Caco-2 (cell line): ENCODE measurements around the gene HIRIP3. TPM values are rescaled to one million over a fixed set of nuclear protein-coding genes. Genes with fewer than 3 reads are reported as not detected.

ENCODE experiments used
- BruUV-seq: library from RNA; stranded (reverse); fragments of 400-500 nt; replicated peaks from 2 replicates; lab custom pipeline; 2021; lab: Mats Ljungman, UMichigan
- CTCF ChIA-PET: fragments of 300-600 bp; sonication (Branson Sonifier 250); formaldehyde crosslinking; loops from one replicate; lab custom pipeline; 2022; ENCODE audit warnings: antibody characterized with exemption; lab: Charles Lee
- POLR2A ChIA-PET: fragments of 300-600 bp; sonication (Branson Sonifier 250); formaldehyde crosslinking; loops from one replicate; lab custom pipeline; 2022; ENCODE audit warnings: antibody characterized with exemption; lab: Charles Lee
- DNase-seq, 2 experiments: peaks; one replicate each; pipeline versions ENCODE4 v3.0.0 to v3.0.0-alpha.2; 2020 to 2022
- H3K27me3 ChIP-seq: replicated peaks from 2 replicates; pipeline ENCODE4 v1.6.0; 2011; ENCODE audit warnings: low read length; ENCODE audit not compliant: control insufficient read depth, insufficient read depth
- H3K36me3 ChIP-seq: 2 replicates; pipeline ENCODE4 v1.5.1; 2011; ENCODE audit warnings: low read length; ENCODE audit not compliant: control insufficient read depth, insufficient read depth
- H3K4me1 ChIP-seq: fragments of 250-450 bp; sonication (Bioruptor Pico); 2 replicates; pipeline ENCODE4 v1.5.1; 2020; ENCODE audit warnings: mild to moderate bottlenecking
- H3K4me3 ChIP-seq: 2 replicates; pipeline ENCODE4 v1.5.1; 2011; ENCODE audit warnings: low read depth, mild to moderate bottlenecking, control low read depth, low read length
- H3K9me3 ChIP-seq: fragments of 250-450 bp; sonication (Bioruptor Pico); 2 replicates; pipeline ENCODE4 v1.5.1; 2020; ENCODE audit warnings: mild to moderate bottlenecking, moderate library complexity
- H3K27ac Mint-ChIP-seq: one replicate; pipeline ENCODE4 v1.8.0; 2022; ENCODE audit warnings: mixed read lengths; ENCODE audit not compliant: unreplicated experiment
- H3K27me3 Mint-ChIP-seq: one replicate; pipeline ENCODE4 v1.8.0; 2022; ENCODE audit warnings: mixed read lengths; ENCODE audit not compliant: insufficient read depth, unreplicated experiment
- H3K36me3 Mint-ChIP-seq: one replicate; pipeline ENCODE4 v1.8.0; 2022; ENCODE audit warnings: mild to moderate bottlenecking, mixed read lengths; ENCODE audit not compliant: insufficient read depth, unreplicated experiment
- H3K4me1 Mint-ChIP-seq: one replicate; pipeline ENCODE4 v1.8.0; 2022; ENCODE audit warnings: low read depth, mixed read lengths; ENCODE audit not compliant: unreplicated experiment
- H3K4me3 Mint-ChIP-seq: one replicate; pipeline ENCODE4 v1.8.0; 2022; ENCODE audit warnings: mild to moderate bottlenecking, moderate library complexity, mixed read lengths; ENCODE audit not compliant: unreplicated experiment
- H3K9me3 Mint-ChIP-seq: one replicate; pipeline ENCODE4 v1.8.0; 2022; ENCODE audit warnings: mixed read lengths; ENCODE audit not compliant: unreplicated experiment
- intact Hi-C: fragments of 100-400 bp; cut with micrococcal nuclease; formaldehyde crosslinking; loops from one replicate; pipeline ENCODE4 v1.10.0; 2022; ENCODE audit not compliant: unreplicated experiment
- total RNA-seq: library from RNA; stranded (reverse); gene quantifications from 2 replicates; pipeline ENCODE4 v1.2.3, GENCODE V29; 2022
- TF ChIP-seq, protein P1 (sequence below), 2 experiments: fragments of 200-600 bp in 1 of 2; IDR thresholded peaks; 1 replicate in 1 of 2; 2 replicates in 1 of 2; pipeline versions ENCODE4 v1.5.1 to v1.8.0; 2011 to 2022; ENCODE audit warnings: antibody characterized with exemption in 1 of 2, control low read depth in 1 of 2, inconsistent platforms in 1 of 2, low read depth in 1 of 2, low read length in 1 of 2, mild to moderate bottlenecking in 1 of 2, moderate library complexity in 1 of 2; ENCODE audit not compliant: insufficient read depth in 1 of 2, severe bottlenecking in 1 of 2, unreplicated experiment in 1 of 2

HIRIP3 gene
- total RNA-seq, 1 experiment from 2014 or later: 23.3 TPM

DNA sequence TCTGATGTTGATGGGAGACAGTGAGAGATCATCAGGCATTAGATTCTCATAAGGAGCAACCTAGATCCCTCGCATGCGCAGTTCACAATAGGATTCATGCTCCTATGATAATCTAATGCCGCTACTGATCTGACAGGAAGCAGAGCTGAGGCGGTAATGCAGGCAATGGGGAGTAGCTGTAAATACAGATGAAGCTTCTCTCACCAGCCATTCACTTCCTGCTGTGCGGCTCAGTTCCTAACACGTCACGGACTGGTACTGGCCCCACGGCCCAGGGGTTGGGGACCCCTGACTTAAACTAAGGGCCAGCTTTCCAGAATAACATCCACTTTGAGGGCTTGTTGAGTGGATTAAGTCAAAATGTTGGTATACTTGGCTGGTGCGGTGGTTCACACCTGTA lies 36.1 kb downstream of the HIRIP3 start:
- BruUV-seq: no TSS peak
- H3K27me3 Mint-ChIP-seq: no peaks in the 10 kb centered on the region
- H3K9me3 Mint-ChIP-seq: no peaks in the 10 kb centered on the region
- DNase-seq: no peak
- no peaks in the 10 kb centered on the region for H3K9me3 ChIP-seq
- CTCF ChIA-PET: no interaction called here
- peaks cover 5% of the 10 kb centered on the region for H3K36me3 Mint-ChIP-seq
- no peaks in the 10 kb centered on the region for H3K27me3 ChIP-seq
- H3K36me3 ChIP-seq: no peaks in the 10 kb centered on the region
- H3K27ac Mint-ChIP-seq: no peak overlapping the region
- no peaks in the 10 kb centered on the region for H3K4me1 ChIP-seq
- H3K4me3 ChIP-seq: no peak overlapping the region
- TF ChIP-seq, protein P1, sequence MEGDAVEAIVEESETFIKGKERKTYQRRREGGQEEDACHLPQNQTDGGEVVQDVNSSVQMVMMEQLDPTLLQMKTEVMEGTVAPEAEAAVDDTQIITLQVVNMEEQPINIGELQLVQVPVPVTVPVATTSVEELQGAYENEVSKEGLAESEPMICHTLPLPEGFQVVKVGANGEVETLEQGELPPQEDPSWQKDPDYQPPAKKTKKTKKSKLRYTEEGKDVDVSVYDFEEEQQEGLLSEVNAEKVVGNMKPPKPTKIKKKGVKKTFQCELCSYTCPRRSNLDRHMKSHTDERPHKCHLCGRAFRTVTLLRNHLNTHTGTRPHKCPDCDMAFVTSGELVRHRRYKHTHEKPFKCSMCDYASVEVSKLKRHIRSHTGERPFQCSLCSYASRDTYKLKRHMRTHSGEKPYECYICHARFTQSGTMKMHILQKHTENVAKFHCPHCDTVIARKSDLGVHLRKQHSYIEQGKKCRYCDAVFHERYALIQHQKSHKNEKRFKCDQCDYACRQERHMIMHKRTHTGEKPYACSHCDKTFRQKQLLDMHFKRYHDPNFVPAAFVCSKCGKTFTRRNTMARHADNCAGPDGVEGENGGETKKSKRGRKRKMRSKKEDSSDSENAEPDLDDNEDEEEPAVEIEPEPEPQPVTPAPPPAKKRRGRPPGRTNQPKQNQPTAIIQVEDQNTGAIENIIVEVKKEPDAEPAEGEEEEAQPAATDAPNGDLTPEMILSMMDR (IDR thresholded peaks at IDR 0.05; ENCODE audit: insufficient read depth in 1 of 2, low read depth in 1 of 2, low read length in 1 of 2, severe bottlenecking in 1 of 2, unreplicated experiment in 1 of 2): no peak
- intact Hi-C loops: no loop called here
- POLR2A ChIA-PET: no interaction called here
- H3K4me3 Mint-ChIP-seq: no peak overlapping the region
- peaks cover 8% of the 10 kb centered on the region for H3K4me1 Mint-ChIP-seq

DNA sequence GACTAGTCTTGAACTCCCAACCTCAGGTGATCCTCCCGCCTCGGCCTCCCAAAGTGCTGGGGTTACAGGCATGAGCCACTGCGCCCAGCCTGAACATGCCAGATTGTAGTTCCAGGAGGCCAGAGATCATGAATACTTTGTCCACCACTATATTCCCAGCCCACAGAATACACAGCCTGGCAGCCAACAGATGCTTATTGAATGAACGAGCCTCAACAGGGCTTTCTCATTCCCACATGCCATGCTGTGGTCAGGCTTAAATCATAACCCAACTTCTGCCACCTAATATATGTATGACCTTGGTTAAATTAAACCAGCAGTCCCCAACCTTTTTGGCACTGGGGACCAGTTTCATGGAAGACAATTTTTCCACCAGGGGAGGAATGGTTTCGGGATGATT lies 36.7 kb downstream of the HIRIP3 start:
- H3K4me1 Mint-ChIP-seq: peaks cover 8% of the 10 kb centered on the region

DNA sequence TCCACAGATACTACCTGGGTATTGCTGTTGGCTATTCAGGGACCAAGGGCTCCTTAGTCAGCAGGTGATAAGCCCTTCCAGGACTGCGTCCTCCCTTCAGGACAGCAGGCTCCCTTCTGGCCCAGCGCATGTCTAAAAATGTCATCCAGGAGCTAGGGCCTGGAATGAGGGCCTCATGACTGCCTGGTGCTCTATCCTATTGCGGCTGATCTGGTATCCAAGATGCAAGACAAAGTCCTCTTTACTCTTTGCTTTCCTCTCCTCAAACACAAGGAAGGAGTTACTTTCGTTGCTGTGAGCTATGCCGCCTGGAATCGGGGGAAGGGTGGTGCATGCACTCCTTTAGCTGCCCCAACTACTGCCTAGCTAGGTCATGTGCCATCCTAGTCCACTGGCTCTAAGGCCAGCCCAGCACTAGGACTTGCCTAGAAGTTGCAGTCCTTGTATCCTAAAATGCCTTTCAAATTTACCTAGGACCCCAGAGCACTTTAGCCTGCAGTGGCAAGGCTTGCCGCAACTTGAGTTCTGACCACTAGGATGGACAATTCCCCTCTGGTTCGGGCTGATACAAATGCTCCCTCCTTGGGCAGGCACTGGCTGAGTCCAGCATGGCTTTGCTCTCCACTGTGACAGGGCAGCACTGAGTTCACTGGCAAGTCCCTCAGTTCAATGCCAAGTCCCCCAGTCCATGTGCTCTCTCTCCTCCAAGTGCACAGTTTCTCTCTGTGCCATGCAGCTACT lies 43.6 kb downstream of the HIRIP3 start:
- no peaks in the 10 kb centered on the region for H3K36me3 ChIP-seq
- intact Hi-C loops: no loop called here
- Mint-ChIP-seq H3K36me3 (peaks cover 6% of the 10 kb centered on the region), H3K27me3 (no peaks in the 10 kb centered on the region), H3K9me3 (peaks cover 10% of the 10 kb centered on the region), H3K4me1 (no peaks in the 10 kb centered on the region), H3K27ac (no peak overlapping the region), H3K4me3 (no peak overlapping the region)
- no TSS peak for BruUV-seq
- TF ChIP-seq, protein P1 (IDR thresholded peaks at IDR 0.05; ENCODE audit: insufficient read depth in 1 of 2, low read depth in 1 of 2, low read length in 1 of 2, severe bottlenecking in 1 of 2, unreplicated experiment in 1 of 2): no peak
- ChIA-PET POLR2A (interaction anchor here (1.1 kb wide), 1 partner anchor 10 kb away, joined by 3 read pairs; the partner anchor contains the start of gene TMEM219), CTCF (no interaction called here)
- peaks cover 4% of the 10 kb centered on the region for H3K9me3 ChIP-seq
- H3K4me1 ChIP-seq: peaks cover 7% of the 10 kb centered on the region; the same call in 1 of the 2 replicates
- no peaks in the 10 kb centered on the region for H3K27me3 ChIP-seq
- no peak for DNase-seq
- no peak overlapping the region for H3K4me3 ChIP-seq

More for the DNA sequence above, 36.7 kb downstream of the HIRIP3 start:
- Histone ChIP-seq H3K4me3 (no peak overlapping the region), H3K27me3 (no peaks in the 10 kb centered on the region), H3K9me3 (no peaks in the 10 kb centered on the region), H3K36me3 (no peaks in the 10 kb centered on the region), H3K4me1 (no peaks in the 10 kb centered on the region)
- no peak overlapping the region for H3K4me3 Mint-ChIP-seq
- TF ChIP-seq, protein P1 (IDR thresholded peaks at IDR 0.05; ENCODE audit: insufficient read depth in 1 of 2, low read depth in 1 of 2, low read length in 1 of 2, severe bottlenecking in 1 of 2, unreplicated experiment in 1 of 2): no peak
- POLR2A ChIA-PET: no interaction called here
- no peak for DNase-seq
- BruUV-seq: no TSS peak
- no peaks in the 10 kb centered on the region for H3K27me3 Mint-ChIP-seq
- H3K36me3 Mint-ChIP-seq: peaks cover 5% of the 10 kb centered on the region
- CTCF ChIA-PET: no interaction called here
- H3K27ac Mint-ChIP-seq: no peak overlapping the region
- no peaks in the 10 kb centered on the region for H3K9me3 Mint-ChIP-seq
- intact Hi-C loops: no loop called here
